ENCODE measurements around the gene TTF2.

- no peak for TF ChIP-seq CTCF (IDR thresholded peaks at IDR 0.05)
- no peak for TF ChIP-seq POLR2A (IDR thresholded peaks at IDR 0.05)
Measured at GRCh38 chr1:117104986-117105385, 44.9 kb downstream of the TTF2 start.
